Stimulated activated naive CD8-positive, alpha-beta T cell treated with anti-CD3 and anti-CD28 coated beads, Interleukin-15, amount 100 ng/mL, for 72 hours (primary cell): ENCODE measurements around the gene PRXL2A.
A peak's percentile ranks its signal among the peaks of the same experiment; 100 is the strongest.
"Not testable (repeated sequence)": the region's sequence is repeated elsewhere in the genome, so short reads cannot be mapped to it uniquely, and the experiment has no call there.

Experiments
- ATAC-seq: fragments of 150-1000 bp; cut with Tn5 transposase; 2 replicates; pipeline ENCODE4 v1.10.0; 2021; ENCODE audit warnings: mild to moderate bottlenecking, moderate library complexity
- DNase-seq, 2 donors: peaks; one replicate each; pipeline ENCODE4 v3.0.0; 2021 to 2022
- H3K27ac Mint-ChIP-seq, 2 donors: one replicate each; pipeline ENCODE4 v1.8.0; 2022; ENCODE audit warnings: mild to moderate bottlenecking in 2 of 2, mixed read lengths in 2 of 2, moderate library complexity in 2 of 2
- H3K27me3 Mint-ChIP-seq: one replicate; pipeline ENCODE4 v1.8.0; 2022; ENCODE audit warnings: mixed read lengths
- H3K4me1 Mint-ChIP-seq: one replicate; pipeline ENCODE4 v1.8.0; 2022; ENCODE audit warnings: mild to moderate bottlenecking, mixed read lengths
- H3K4me3 Mint-ChIP-seq, 2 donors: one replicate each; pipeline ENCODE4 v1.8.0; 2022; ENCODE audit warnings: mild to moderate bottlenecking in 2 of 2, mixed read lengths in 2 of 2, moderate library complexity in 1 of 2
- H3K9me3 Mint-ChIP-seq, 2 donors: one replicate each; pipeline ENCODE4 v1.8.0; 2022; ENCODE audit warnings: mixed read lengths in 2 of 2

Gene PRXL2A

GRCh38 chr10:80408242-80409101 lies at the start of gene PRXL2A:
Gene PRXL2A (plus strand): TSS chr10:80408551. CDS start chr10:80420468, 11,917 bp downstream.
- DNase-seq (peak; percentile 86), ATAC-seq (peak; percentile 93)
- peak within 1 kb of the TSS; percentile 69 to 85 for H3K27ac Mint-ChIP-seq
- no peaks in the 10 kb centered on the region for H3K27me3 Mint-ChIP-seq
- peak within 1 kb of the TSS; percentile 84 to 90 for H3K4me3 Mint-ChIP-seq
- H3K9me3 Mint-ChIP-seq = no peaks in the 10 kb centered on the region
- H3K4me1 Mint-ChIP-seq = peaks cover 50% of the 10 kb centered on the region

GRCh38 chr10:80358925-80359324 lies 49.4 kb upstream of the PRXL2A start:
- DNase-seq, H3K4me3 Mint-ChIP-seq, H3K27ac Mint-ChIP-seq, ATAC-seq, H3K9me3 Mint-ChIP-seq: not testable (repeated sequence)
- Mint-ChIP-seq H3K27me3 (peaks cover 42% of the 10 kb centered on the region), H3K4me1 (peaks cover 17% of the 10 kb centered on the region)

DNA sequence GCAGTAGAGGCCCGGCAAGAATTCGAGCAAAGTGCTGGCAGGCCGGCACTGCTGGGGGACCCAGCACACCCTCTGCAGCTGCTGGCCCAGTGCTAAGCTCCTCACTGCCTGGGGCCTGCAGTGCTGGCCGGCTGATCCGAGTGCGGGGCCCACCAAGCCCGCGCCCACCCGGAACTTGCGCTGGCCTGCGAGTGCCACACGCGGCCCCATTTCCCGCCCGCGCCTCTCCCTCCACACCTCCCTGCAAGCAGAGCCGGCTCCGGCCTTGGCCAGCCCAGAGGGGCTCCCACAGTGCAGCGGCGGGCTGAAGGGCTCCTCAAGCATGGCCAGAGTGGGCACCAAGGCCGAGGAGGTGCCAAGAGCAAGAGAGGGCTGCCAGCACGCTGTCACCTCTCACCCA lies 48.7 kb upstream of the PRXL2A start:
- Mint-ChIP-seq H3K27me3 (peaks cover 41% of the 10 kb centered on the region), H3K4me3 (no peak overlapping the region), H3K27ac (no peak overlapping the region), H3K9me3 (no peaks in the 10 kb centered on the region), H3K4me1 (peaks cover 17% of the 10 kb centered on the region)
- DNase-seq (no peak), ATAC-seq (peak; percentile 5)

DNA sequence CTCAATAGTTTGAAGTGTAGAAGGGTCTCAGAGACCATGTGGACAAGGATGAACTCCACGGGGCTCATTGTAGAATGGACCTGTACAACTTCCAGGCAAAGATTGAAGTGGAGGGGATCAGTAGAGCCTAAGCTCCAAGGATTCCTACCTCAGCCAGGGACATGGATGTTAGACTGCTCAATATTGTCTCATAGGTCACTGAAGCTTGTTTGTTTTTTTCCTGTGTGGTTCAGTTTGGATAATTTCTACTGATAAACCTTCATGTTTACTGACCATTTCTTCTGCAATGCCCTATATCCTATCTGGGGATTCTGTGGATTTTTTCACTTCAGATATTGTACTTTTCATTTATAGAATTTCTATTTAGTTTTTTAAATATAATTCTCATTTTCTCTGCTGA lies 42.8 kb upstream of the PRXL2A start:
- ATAC-seq (no peak), DNase-seq (no peak)
- no peaks in the 10 kb centered on the region for H3K27me3 Mint-ChIP-seq

GRCh38 chr10:80371467-80371866 lies 36.9 kb upstream of the PRXL2A start:
- DNase-seq = no peak
- H3K4me3 Mint-ChIP-seq = no peak overlapping the region
- no peak for ATAC-seq
- peaks cover 12 to 16% of the 10 kb centered on the region in 2 donors for H3K9me3 Mint-ChIP-seq
- no peaks in the 10 kb centered on the region for H3K4me1 Mint-ChIP-seq
- H3K27ac Mint-ChIP-seq = no peak overlapping the region
- no peaks in the 10 kb centered on the region for H3K27me3 Mint-ChIP-seq

More for the DNA sequence above, 42.8 kb upstream of the PRXL2A start:
- Mint-ChIP-seq H3K4me1 (no peaks in the 10 kb centered on the region), H3K4me3 (no peak overlapping the region), H3K27ac (no peak overlapping the region), H3K9me3 (peaks cover 12 to 20% of the 10 kb centered on the region in 2 donors)

DNA sequence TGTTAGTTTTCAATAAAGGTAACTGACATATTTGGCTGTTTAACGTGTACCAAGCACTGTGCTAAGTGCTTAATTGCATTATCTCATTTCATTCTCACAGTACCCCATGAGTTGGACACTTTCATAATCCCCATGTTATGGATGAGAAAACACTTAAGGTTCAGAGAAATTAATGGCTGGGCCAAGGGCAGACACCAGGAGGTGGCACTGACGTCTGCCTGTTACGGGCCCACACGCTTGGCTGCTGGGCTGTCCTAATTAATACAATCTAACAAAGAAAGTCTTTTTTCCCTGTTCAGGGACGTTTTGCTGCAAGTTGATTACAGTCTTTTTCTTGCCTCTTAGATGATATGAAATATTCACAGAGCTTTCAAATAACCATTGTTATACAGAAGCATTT lies 35.7 kb upstream of the PRXL2A start:
- Mint-ChIP-seq H3K9me3 (peaks cover 4 to 7% of the 10 kb centered on the region in 2 donors), H3K4me3 (no peak overlapping the region), H3K4me1 (peaks cover 1% of the 10 kb centered on the region), H3K27ac (no peak overlapping the region), H3K27me3 (no peaks in the 10 kb centered on the region)
- DNase-seq = no peak
- no peak for ATAC-seq

DNA sequence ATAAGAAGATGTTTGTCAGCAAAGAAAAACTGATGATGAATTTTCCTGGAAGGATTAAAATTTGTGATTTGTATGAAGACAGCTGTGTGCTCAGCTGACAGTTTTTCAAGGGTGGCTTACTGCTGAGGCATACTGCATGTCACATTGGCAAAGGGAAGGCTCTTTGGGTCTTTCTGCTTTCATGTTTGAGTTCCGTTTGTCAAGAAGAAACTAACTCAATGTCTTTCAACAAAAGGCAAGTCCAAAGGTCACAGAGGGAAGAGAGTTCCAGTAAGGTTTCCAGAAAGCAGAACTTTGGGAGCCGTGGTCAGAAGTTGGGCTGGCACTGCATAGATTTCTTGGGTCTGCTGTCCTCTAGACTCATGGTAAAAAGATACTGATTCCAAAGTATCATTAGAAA lies 34.8 kb upstream of the PRXL2A start:
- peaks cover 9% of the 10 kb centered on the region for H3K4me1 Mint-ChIP-seq

GRCh38 chr10:80379701-80380100 lies 28.6 kb upstream of the PRXL2A start:
- H3K4me3 Mint-ChIP-seq = no peak overlapping the region
- H3K9me3 Mint-ChIP-seq = no peaks in the 10 kb centered on the region
- peaks cover 21% of the 10 kb centered on the region for H3K4me1 Mint-ChIP-seq
- H3K27me3 Mint-ChIP-seq = no peaks in the 10 kb centered on the region
- H3K27ac Mint-ChIP-seq = no peak overlapping the region
- no peak for DNase-seq
- no peak for ATAC-seq

More for the DNA sequence above, 34.8 kb upstream of the PRXL2A start:
- H3K4me3 Mint-ChIP-seq = no peak overlapping the region
- ATAC-seq (no peak), DNase-seq (no peak)
- H3K27ac Mint-ChIP-seq = no peak overlapping the region
- peaks cover 0 to 7% of the 10 kb centered on the region in 2 donors for H3K9me3 Mint-ChIP-seq
- H3K27me3 Mint-ChIP-seq = no peaks in the 10 kb centered on the region

DNA sequence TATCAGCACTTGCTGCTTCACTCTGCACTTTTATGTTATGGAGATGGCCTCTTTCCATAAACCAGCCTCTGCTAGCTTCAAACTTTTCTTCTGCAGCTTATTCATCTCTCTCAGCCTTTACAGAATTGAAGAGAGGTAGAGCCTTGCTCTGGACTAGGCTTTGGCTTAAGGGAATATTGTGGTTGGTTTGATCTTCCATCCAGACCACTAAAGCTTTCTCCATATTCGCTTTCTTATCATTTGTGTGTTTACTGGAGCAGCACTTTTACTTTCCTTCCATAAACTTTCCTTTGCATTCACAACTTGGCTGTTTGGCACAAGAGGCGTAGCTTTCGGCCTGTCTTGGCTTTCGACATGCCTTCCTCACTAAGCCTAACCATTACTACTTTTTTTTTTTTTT lies 28.2 kb upstream of the PRXL2A start:
- H3K27ac Mint-ChIP-seq = peak overlapping the region in 1 of 2 donors; percentile 62
- ATAC-seq = no peak
- H3K4me1 Mint-ChIP-seq = peaks cover 21% of the 10 kb centered on the region
- no peak for DNase-seq
- no peaks in the 10 kb centered on the region for H3K9me3 Mint-ChIP-seq
- no peak overlapping the region for H3K4me3 Mint-ChIP-seq
- no peaks in the 10 kb centered on the region for H3K27me3 Mint-ChIP-seq

GRCh38 chr10:80382989-80383388 lies 25.4 kb upstream of the PRXL2A start:
- peak; percentile 64 for ATAC-seq
- Mint-ChIP-seq H3K27me3 (no peaks in the 10 kb centered on the region), H3K27ac (no peak overlapping the region), H3K4me3 (peak overlapping the region in 1 of 2 donors; percentile 43), H3K9me3 (no peaks in the 10 kb centered on the region), H3K4me1 (peaks cover 17% of the 10 kb centered on the region)
- DNase-seq = peak; percentile 36 to 41

DNA sequence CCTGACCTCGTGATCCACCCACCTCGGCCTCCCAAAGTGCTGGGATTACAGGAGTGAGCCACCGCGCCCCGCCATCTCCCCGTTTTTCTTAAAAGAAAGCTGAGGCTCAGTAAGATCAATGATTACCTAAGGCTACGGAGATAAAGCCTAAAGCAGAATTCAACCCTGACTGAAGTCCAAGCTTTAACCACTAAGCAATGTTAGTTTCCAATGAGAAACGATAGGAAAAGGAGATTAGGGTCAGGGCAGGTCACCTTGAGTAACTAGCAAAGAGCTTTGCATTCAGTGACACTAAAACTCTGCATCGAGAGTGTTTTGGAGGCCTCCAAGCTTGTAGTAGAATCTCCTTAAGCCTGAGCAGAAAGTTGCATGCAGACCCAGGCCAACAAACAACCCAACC lies 17.6 kb upstream of the PRXL2A start:
- no peak for DNase-seq
- no peak for ATAC-seq
- no peaks in the 10 kb centered on the region for H3K4me1 Mint-ChIP-seq

GRCh38 chr10:80392250-80392649 lies 16.1 kb upstream of the PRXL2A start:
- Mint-ChIP-seq H3K4me3 (no peak overlapping the region), H3K9me3 (no peaks in the 10 kb centered on the region), H3K27ac (no peak overlapping the region), H3K4me1 (no peaks in the 10 kb centered on the region), H3K27me3 (peaks cover 8% of the 10 kb centered on the region)
- ATAC-seq (no peak), DNase-seq (no peak)

More for the DNA sequence above, 17.6 kb upstream of the PRXL2A start:
- H3K27ac Mint-ChIP-seq = no peak overlapping the region
- no peak overlapping the region for H3K4me3 Mint-ChIP-seq
- H3K9me3 Mint-ChIP-seq = no peaks in the 10 kb centered on the region
- H3K27me3 Mint-ChIP-seq = peaks cover 8% of the 10 kb centered on the region

- no peaks in the 10 kb centered on the region for H3K9me3 Mint-ChIP-seq
- DNase-seq (no peak), ATAC-seq (no peak)
- peaks cover 8% of the 10 kb centered on the region for H3K27me3 Mint-ChIP-seq
- H3K4me1 Mint-ChIP-seq = no peaks in the 10 kb centered on the region
- H3K4me3 Mint-ChIP-seq = no peak overlapping the region
- no peak overlapping the region for H3K27ac Mint-ChIP-seq
Observed at GRCh38 chr10:80394358-80394916, 13.9 kb upstream of the PRXL2A start.

DNA sequence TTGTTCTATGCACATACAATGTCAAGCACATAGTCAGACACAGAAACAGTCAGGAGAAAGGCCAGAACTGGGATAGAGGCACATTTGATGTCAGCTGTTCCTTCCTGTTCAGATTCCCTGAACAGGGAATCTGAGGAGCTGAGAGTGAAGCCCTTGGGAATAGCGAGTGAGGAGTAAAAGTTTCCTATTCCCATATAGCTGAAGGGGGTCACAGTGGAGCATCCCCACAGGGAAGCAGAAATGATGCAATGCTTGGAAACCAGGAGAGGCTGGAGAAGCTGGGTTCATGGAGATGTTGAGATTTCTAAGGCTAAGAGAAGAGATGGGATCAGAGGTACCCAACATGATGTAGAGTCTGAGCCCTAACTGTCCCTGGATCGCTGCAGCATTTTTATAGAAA lies 11.3 kb upstream of the PRXL2A start:
- no peak for DNase-seq
- ATAC-seq = no peak
- H3K27me3 Mint-ChIP-seq = peaks cover 8% of the 10 kb centered on the region
- H3K4me1 Mint-ChIP-seq = no peaks in the 10 kb centered on the region
- no peaks in the 10 kb centered on the region for H3K9me3 Mint-ChIP-seq
- no peak overlapping the region for H3K27ac Mint-ChIP-seq
- no peak overlapping the region for H3K4me3 Mint-ChIP-seq

DNA sequence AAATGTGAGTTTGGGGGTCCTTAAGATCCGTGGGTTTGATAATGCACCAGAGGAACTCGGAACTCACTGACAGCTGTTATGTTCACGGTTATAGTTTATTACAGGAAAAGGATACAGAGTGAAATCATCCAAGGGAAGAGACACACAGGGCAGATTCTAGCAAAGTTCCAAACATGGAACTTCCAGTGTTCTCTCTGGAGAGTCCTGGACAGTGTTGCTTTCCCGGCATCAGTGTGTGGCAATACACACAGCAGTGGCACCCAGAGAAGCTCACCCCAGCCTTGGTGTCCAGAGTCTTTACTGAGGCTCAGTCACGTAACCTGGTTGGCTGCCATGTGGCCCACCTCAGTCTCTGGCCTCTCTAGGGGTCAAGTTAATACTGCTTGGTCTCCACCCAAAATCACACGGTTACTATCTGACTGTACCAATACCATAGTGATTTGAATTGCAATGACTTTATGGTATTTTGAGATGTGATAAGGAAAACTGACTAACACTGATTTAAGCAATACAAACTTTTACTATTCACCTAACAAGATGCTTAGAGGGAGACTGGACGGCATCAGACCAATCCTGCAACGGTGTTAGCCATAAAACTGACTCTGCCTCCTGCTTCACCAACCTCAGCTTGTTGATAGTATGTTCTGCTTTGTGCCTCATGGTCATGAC lies 8.1 kb upstream of the PRXL2A start:
- no peaks in the 10 kb centered on the region for H3K27me3 Mint-ChIP-seq
- H3K4me3 Mint-ChIP-seq = no peak overlapping the region
- DNase-seq = no peak
- no peak overlapping the region for H3K27ac Mint-ChIP-seq
- no peaks in the 10 kb centered on the region for H3K9me3 Mint-ChIP-seq
- no peak for ATAC-seq
- no peaks in the 10 kb centered on the region for H3K4me1 Mint-ChIP-seq

DNA sequence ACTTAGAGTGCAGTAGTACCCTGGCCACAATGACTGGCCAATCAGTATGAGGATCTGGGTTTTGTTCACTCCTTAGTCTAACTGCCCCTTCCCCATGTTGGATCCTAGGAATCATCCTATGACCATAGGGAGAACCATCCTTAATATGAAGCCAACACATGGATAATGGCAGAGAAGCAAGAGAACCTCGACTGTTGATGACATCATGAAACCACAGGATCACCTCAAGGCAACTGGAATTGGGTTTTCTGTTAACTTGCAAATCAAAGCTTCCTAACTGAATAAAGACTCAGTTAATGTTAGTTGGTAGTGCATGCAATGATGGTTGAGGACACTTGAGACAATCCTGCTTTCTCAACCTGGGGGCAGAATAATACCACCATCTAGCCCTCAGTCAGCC lies 3.3 kb upstream of the PRXL2A start:
- no peak overlapping the region for H3K4me3 Mint-ChIP-seq
- no peaks in the 10 kb centered on the region for H3K9me3 Mint-ChIP-seq
- DNase-seq (no peak), ATAC-seq (no peak)
- H3K27me3 Mint-ChIP-seq = no peaks in the 10 kb centered on the region
- no peak overlapping the region for H3K27ac Mint-ChIP-seq
- peaks cover 16% of the 10 kb centered on the region for H3K4me1 Mint-ChIP-seq
